Dedifferentiated amniotic fluid mesenchymal stem cell (primary cell): ENCODE data around the gene SIPA1L3.

Source experiments
- DNase-seq: peaks from one replicate; pipeline ENCODE4 v3.0.0-alpha.2; 2016; ENCODE audit errors: extremely low spot score

The SIPA1L3 gene

DNA sequence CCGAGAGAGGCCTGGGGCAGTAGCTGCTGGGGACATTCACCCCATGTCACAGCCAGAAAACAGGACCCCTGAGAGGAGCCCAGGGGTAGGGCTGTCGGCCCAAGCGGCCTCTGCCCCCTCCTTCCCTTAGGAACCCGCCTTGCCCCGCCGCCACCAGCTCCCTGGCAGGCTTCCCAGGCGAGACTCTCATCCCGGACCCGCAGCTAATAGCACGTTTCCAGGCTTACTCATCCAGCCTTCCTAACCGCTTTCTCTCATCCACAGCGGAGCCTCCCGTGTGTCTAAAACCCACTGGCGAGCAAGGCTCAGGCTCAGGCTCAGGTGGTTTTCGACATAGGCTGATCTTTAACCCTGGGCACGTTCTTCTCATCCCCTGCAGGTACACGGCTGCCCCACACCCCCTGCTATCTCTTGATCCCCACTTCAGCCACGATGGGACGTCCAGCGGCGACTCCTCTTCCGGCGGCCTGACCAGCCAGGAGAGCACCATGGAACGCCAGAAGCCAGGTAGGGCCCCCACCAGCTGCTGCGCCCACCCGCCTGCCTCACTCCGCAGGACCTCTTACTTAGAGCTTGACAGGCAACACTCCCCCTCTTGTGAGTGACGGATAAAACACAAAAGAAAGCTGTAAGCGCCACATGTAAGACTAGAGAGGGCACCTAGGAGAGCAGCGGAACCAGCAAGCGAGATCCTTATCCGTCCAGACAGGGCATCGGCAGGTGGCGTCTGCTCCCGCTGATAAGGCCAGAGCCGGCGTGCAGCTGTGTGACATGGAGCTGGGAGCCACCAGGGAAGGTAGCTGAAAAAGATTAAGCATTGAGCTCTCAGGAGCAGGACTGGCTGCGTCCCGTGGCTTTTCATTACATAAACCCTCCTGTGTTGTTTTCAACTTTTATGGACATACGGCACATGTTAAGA is 245.7 kb downstream of the SIPA1L3 start:
- no peak for DNase-seq

DNA sequence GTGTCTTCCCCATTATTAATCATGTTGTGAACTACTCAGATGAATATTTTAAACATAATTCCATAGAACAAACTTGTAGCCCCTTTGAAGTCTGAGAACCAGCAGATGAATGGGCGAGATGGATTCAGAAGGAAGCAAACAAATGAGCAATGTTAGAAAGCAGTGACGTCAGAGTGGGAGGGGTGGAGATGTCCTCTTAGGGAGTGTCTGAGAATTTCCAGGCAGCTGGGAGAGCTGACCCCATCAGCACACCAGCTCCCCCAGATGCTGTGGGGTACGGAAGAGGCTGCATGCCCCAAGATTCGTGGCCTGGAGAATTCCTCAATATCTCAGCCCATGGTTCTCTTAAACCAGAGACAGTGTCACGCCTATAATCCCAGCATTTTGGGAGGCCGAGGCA is 248.4 kb downstream of the SIPA1L3 start:
- no peak for DNase-seq

DNA sequence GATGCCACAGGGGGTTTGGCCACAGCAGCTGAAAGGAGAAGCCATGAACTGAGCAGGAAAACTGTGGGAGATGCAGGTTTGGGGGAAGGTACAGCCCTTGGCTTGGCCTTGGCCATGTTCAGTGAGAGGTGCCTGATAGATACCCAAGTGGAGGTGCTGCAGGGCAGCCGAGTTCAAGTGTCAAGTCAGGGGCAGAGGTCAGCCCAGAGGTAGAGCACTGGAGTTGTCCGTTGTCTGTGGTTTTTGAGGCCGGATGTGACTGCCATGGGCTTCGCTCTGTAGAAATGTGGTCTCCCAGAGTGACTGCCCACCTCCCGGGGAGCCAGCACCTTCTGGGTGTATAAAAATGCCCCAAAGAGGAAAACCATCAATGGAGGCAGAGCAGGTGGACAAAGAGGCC is 251.7 kb downstream of the SIPA1L3 start:
- no peak for DNase-seq

DNA sequence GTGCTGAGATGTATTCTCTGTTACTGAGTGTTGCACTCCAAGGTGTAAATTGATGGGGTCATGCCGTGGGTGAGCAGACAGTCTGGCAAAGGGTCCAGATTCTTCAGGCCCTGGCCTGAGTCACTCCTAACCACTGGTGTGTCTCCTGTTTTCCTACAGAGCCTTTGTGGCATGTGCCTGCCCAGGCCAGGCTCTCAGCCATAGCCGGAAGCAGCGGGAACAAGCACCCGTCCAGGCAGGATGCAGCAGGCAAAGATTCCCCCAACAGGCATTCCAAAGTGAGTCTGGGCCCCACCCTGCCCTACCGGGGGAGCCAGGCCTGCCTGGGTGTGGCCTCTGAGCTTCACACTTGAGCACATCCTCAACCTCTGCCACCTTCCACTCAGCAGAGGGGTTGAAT is 255.1 kb downstream of the SIPA1L3 start:
- no peak for DNase-seq

DNA sequence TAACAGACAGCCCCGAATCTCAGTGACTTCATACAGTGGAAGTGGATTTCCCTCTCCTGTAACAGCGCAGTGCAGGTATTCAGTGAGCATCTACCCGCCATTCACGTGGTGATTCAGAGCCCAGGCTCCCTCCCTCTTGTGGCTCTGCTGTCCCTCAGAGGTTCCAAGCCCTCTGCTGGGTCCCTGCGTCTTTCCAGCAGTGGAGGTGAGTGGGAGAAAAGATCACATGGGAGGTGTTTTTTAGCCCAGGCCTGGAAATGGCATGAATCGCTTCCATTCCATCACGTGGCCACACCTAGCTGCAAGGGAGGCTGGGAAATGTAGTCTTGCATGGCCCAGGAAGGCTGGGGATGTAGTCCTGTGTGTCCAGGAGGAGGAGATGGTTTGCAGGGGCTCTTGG is 255.6 kb downstream of the SIPA1L3 start:
- no peak for DNase-seq

DNA sequence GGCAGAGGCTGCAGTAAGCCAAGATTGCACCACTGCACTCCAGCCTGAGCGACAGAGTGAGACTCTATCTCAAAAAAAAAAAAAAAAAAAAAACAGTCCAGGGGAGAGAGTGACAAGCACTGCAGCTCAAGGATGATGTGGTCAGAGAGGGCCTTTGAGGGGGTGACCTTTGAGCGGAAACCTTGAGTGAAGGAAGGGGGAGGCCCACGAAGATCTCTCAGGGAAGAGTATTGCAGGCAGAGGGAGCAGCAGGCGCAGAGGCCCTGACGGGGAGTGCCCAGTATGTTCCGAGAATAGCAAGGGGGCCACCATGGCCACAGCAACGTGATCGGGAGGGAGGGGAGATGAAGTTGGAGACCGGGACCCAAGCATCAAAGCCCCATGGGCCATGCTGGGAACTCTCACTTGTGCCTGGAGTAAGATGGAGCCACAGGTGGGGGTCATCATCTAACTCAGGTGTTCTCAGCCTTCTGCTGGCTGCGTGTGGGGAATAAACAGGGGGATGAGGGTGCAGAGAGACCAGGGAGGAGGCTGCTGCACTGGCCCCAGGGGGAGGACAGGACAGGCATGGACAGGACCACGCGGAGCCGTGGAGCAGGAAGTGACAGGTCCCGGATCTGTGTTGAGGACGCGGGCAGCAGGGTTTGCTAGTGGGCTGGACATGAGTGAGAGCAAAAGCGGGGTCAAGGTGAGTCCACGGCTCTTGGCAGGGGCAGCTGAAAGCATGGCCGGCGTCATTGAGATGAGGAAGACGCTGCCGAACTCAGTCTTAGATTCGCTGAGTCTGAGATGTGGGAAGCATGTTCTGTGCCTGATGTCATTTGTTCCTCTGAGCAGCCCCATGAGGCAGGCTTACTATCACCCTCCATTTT is 256.6 kb downstream of the SIPA1L3 start:
- DNase-seq: no peak

DNA sequence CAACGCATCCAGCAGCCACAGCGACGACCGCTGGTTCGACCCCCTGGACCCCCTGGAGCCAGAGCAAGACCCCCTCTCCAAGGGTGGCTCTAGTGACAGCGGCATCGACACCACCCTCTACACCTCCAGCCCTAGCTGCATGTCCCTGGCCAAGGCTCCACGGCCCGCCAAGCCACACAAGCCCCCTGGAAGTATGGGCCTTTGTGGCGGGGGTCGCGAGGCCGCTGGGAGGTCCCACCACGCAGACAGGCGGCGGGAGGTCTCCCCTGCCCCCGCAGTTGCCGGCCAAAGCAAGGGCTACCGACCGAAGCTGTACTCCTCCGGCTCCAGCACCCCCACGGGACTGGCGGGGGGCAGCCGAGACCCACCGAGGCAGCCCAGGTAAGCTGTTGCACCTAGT is 257.5 kb downstream of the SIPA1L3 start:
- DNase-seq: no peak

DNA sequence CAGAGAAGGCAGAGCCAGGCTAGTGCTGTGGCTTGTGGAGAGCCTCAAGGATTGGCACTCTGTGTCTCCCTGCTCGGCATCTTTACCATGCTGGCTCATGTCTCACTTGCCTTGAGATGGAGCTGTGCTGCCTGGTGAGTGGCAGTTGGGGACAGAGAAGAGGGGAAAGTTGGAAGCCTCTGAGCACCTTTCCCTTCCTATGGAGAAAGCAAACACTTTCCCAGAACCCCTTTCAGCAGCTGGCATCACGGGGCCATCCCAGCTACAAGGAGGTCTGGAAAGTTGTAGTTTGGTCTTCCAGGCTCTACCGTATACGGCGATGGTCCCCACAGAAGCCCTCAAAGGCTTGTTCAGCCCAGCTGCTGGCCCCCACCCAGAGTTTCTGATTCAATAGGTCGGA is 258.3 kb downstream of the SIPA1L3 start:
- DNase-seq: no peak

DNA sequence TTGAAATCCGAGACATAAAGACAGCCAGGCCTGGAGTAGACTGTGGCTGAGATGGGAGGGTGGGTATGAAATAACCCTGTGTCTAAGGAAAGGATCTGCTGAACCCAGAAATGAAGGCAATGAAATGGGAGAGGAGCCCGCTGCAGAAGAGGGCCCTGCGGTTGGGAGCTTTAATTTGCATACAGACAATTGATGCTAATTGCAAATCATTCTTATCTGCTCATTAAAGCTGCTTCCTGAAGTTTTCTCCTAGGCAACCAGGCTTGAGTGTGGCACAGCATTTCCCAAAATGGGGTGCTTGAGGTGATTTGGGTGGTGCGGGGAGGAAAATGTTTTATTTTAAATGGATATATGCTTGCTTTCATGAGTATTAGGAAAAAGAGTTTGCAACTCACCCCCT is 261.6 kb downstream of the SIPA1L3 start:
- no peak for DNase-seq

DNA sequence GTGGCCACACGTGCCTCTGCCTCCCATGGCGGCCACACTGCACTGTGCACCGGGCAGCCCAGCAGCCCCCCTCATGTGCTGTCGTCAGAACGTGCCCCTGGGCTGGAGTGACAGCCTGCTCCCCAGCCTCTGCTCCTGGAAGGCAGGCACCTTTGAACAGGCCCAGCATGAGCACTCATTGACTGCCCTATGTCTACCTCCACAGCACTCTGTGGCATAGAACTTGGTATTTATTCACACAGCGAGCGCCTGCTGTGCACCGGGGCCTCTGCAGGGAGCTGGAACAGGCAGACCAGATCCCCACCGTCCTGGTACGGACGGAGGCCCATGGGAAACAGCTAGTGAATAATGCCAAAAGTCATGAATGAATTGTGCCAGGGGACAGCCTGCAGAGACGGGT is 263.3 kb downstream of the SIPA1L3 start:
- DNase-seq: no peak

DNA sequence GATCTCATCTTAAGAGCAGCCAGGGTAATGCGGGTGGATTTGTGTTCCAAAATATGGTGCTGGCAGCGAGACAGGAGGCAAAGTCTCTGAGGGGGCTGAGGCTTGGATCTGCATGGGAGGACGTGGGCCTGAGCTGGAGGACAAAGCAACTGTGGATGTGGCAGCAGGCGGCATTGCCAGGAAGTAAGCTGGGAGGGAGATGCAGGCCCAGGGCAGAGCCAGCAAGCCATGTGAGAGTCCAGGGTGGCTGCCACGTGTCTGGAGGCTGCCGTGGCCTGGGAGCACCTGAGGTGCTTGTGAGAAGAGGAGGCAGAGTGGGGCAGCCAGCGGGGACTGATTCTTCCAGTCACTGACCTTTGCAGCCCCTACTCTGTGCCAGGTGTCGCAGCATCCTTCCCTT is 265.0 kb downstream of the SIPA1L3 start:
- no peak for DNase-seq

DNA sequence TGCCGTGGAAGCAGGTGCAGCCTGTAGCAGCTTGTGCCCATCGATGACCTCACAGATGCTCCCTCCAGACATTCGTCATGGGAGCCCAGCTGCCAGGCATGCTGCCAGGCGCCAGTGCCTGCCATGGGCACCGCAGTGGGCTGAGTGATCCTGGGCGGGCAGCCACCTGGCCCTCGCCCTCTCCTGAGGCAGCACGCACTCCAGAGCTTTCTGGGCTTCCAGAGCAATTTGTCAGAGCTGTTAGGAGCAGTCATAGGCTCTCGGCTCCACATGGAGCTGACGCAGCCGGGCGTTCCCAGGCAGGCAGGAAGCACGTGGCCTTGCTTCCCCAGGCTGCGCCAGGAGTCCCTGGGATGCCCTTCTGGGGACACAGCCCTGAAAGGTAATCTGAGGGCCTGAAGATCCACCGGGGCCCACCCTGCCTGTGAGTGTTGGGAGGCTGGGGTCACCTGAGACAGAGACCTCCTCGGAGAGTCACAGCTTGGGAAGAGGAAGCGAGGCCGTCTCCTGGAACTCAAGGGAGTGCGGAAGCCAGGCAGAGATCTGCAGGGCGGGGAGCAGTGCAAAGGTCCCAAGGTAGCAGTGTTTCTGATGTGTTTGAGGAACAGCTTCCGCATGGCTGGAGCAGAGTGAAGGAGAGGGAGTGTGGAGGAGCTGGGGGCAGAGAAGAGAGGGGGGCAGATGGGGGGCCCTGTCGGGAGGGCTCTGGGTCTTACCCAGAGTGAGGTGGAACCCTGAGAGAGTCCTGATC is 266.5 kb downstream of the SIPA1L3 start:
- DNase-seq: no peak

DNA sequence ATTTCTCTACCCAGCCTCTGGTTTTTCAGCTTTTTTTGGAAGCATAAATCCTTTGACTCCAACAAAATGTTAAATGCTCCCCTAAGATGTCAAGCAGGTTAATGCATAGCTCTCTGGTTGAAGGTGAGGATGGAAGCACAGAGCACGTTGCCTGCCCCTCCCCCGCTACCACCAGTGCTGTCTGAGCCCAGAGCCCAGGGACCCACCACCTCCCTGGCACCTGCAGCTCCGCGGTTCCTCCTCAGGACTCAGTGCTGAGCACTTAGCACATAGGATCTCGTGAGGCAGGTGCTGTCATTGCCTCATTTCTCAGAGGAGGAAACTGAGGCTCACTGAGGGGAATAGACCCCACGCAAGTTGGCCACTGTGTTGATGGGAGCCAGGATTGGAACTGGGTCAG is 268.4 kb downstream of the SIPA1L3 start:
- DNase-seq: no peak

DNA sequence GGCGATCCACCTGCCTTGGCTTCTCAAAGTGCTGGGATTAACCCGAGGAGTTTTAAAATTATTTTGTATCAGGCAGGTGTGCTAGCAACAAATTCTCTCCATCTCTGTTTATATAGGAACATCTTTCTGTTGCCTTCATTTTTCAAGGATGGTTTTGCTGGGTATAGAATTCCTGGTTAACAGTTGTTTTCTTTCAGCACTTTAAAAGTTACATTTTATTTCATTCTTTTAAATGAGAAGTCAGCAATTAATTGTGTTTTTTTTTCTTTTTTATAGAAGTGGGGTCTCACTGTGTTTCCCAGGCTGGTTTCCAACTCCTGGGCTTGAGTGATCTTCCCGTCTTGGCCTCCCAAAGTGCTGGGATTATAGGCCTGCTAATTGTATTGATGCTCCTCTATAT is 273.1 kb downstream of the SIPA1L3 start:
- no peak for DNase-seq

DNA sequence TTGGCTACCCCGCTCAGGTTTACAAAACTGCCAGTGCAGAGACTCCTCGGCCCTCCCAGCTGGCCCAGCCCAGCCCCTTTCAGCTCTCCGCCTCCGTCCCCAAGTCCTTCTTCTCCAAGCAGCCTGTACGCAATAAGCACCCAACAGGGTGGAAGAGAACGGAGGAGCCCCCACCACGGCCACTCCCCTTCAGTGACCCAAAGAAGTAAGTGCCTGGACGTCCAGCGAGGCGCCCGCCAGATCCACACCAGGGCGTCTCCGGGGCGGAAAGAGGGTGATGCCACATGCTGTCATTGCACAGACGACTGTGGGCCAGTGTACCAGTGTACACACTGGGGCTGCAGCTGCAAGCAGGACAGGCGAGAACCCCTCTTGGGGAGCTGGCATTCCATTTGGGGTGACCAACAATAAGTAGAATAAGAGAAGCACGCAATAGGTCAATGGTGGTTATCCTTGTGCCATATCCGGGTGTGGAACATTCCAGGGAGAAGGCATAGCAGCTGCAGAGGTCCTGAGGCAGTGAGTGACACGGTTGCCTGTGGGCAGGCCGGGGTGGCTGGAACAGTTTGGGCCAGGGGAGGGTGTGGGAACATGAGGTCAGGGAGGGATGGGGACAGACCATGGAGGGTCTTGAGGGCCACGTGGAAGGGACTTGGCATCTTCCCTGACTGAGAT is 275.7 kb downstream of the SIPA1L3 start:
- no peak for DNase-seq

DNA sequence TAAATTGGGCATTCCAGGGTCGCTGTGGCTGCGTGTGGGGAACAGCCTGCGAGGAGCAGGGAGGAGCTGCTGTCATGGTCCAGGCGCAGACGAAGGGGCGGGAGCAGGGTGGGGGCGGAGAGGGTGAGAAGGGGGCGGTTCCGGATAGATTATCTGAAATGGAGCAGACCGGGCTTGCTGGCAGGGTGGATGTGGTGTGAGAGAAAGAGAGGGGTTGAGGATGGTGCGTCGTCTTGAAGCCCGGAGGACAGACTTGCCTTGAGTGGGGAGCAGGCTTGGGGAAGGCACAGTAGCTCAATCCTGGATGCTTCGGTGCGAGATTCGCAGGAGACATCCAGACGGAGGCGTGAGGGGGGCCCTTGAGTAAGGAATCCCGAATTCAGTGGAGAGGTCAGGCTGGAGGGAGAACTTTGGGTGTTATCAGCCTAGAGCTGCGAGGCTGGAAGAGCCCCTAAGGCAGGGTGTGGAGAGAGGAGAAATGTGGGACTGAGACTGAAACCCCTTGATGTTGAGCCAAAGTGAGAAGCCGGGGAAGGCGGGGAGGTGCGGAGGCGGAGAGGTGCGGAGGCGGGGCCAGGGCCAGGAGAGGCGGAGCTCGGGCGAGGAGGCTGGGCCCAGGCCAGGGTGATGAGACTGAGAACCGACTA is 276.4 kb downstream of the SIPA1L3 start:
- DNase-seq: no peak

DNA sequence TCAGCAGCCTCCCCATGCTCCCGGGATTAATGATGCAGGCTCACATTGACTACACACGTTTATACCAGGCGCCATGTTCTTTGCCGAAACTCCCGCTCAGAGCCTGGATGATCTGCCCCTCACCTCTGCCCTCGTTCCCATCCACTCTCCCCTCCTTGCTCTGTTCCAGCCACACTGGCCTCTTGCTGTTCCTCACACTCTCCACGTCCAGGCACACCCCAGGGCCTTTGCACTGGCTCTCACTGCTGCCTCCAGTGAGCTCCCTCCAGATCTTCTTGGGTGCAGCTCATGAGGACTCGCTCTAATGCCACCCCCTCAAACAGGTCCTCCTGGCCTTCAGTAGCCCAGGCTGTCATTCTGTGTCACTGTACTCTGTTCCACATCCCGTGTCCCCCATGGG is 277.8 kb downstream of the SIPA1L3 start:
- DNase-seq: no peak

DNA sequence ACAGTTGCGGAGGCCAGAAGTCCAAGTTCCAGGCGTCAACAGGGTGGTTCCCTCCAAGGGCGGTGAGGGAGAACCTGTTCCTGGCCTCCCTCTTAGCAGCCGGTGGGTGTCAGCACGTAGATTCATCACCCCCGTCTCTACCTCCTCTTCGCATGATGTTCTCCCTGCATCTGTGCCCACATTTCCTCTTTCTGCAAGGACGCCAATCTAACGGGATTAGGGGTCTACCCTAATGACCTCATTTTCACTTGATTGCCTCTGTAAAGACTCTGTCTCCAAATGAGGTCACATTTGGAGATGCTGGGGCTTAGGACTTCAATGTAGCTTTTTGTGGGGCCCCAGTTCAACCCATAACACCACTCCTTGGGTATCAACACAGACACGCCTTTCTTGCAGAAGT is 278.6 kb downstream of the SIPA1L3 start:
- DNase-seq: no peak

DNA sequence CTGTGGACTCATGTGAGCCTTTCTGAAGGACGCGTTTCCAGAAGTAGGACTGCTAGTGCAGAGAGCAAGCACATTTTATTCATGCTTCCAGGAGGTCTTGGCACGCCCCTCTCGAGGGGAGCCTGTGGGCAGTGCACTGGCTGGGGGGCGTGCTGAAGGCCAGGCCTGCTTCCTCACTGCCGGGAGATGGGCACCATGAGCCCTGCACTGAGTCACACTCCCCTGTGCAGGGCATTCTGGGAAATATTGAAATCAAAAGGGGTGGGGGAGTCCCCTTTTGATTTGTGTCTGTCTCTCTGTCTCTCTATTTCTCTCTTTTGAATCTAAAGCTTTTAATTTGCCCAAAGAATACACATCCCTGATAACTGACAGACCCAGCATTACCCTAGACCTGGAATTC is 283.1 kb downstream of the SIPA1L3 start:
- no peak for DNase-seq

DNA sequence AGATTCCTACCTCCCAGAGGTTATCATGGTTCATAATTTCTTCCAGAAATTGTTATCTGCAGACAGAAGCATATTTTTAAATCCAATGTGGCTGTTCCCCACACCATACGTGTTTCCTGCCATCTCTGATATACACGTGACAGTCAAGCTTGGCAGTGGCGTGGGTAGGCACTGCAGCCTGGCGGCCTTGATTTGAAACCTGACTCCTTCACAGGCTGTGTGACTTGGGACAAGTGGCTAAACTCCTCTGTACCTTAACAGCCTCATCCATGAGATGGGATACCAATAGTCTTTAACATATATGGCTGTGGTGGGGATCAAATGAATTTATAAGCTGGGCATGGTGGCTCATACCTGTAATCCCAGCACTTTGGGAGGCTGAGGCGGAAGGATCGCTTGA is 283.8 kb downstream of the SIPA1L3 start:
- no peak for DNase-seq

DNA sequence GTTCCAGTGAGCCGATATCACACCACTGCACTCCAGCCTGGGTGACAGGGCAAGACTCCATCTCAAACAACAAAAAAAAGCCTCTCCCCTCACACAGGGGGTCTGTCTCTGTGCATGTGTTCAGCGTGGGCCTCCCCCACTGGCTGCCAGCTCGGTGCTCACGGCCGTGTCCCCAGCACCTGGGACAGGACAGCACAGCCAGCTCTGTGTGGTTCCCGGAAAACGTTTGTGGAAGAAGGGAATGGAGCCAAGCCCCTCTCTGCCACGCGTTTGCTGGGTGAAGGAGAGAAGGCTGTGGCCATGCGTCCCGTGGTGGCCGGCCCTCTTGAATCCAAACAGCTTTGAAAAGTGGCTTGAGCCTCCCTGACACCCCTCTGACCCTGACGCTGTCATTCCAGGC is 284.7 kb downstream of the SIPA1L3 start:
- DNase-seq: no peak
